H9 (cell line): ENCODE results near the gene PLEKHF1. TPM values are rescaled to one million over a fixed set of nuclear protein-coding genes. Genes with fewer than 3 reads are reported as not detected.

ENCODE experiments used
- DNase-seq: peaks from one replicate; pipeline ENCODE4 v3.0.0-alpha.2; 2017
- H2AFZ ChIP-seq: one replicate; pipeline ENCODE4 v1.6.1; 2013; ENCODE audit warnings: mild to moderate bottlenecking, low read length, control low read depth, moderate library complexity
- H2AK5ac ChIP-seq: 2 replicates; pipeline ENCODE4 v1.6.1; 2013; ENCODE audit warnings: low read length, control low read depth, mixed read lengths; ENCODE audit not compliant: insufficient read length
- H2BK120ac ChIP-seq: one replicate; pipeline ENCODE4 v1.6.1; 2013; ENCODE audit warnings: low read depth, mild to moderate bottlenecking, low read length, control low read depth, inconsistent platforms; ENCODE audit not compliant: poor library complexity, severe bottlenecking
- H2BK12ac ChIP-seq: 2 replicates; pipeline ENCODE4 v1.6.1; 2013; ENCODE audit warnings: low read length, control low read depth, mixed read lengths, low read depth; ENCODE audit not compliant: insufficient read length
- H2BK15ac ChIP-seq: 2 replicates; pipeline ENCODE4 v1.6.1; 2013; ENCODE audit warnings: low read depth, low read length, control low read depth
- H2BK20ac ChIP-seq: one replicate; pipeline ENCODE4 v1.6.1; 2013; ENCODE audit warnings: low read depth, mild to moderate bottlenecking, low read length, control low read depth, inconsistent platforms; ENCODE audit not compliant: poor library complexity, severe bottlenecking
- H2BK5ac ChIP-seq: 2 replicates; pipeline ENCODE4 v1.6.1; 2013; ENCODE audit warnings: low read length, control low read depth, mixed read lengths; ENCODE audit not compliant: insufficient read length
- H3K14ac ChIP-seq: 2 replicates; pipeline ENCODE4 v1.6.1; 2013; ENCODE audit warnings: low read length, control low read depth; ENCODE audit not compliant: insufficient read depth
- H3K18ac ChIP-seq: 2 replicates; pipeline ENCODE4 v1.6.1; 2013; ENCODE audit warnings: low read depth, mild to moderate bottlenecking, mixed read lengths, low read length, control low read depth; ENCODE audit not compliant: insufficient read length
- H3K23ac ChIP-seq: 2 replicates; pipeline ENCODE4 v1.6.1; 2013; ENCODE audit warnings: low read length, control low read depth, mixed read lengths, low read depth; ENCODE audit not compliant: insufficient read length
- H3K23me2 ChIP-seq: 2 replicates; pipeline ENCODE4 v1.6.1; 2013; ENCODE audit warnings: low read depth, mild to moderate bottlenecking, mixed read lengths, low read length, control low read depth; ENCODE audit not compliant: insufficient read length, poor library complexity, severe bottlenecking
- H3K27ac ChIP-seq: 2 replicates; pipeline ENCODE4 v1.5.1; 2013; ENCODE audit warnings: low read length, control low read depth, mixed read lengths, low read depth; ENCODE audit not compliant: insufficient read length
- H3K27me3 ChIP-seq: 2 replicates; pipeline ENCODE4 v1.6.1; 2013; ENCODE audit warnings: low read length, control low read depth, inconsistent platforms; ENCODE audit not compliant: insufficient read depth
- H3K4ac ChIP-seq: 2 replicates; pipeline ENCODE4 v1.6.1; 2013; ENCODE audit warnings: low read depth, mild to moderate bottlenecking, control low read depth, inconsistent platforms, low read length, moderate library complexity
- H3K4me1 ChIP-seq: 2 replicates; pipeline ENCODE4 v1.6.1; 2013; ENCODE audit warnings: low read length, control low read depth, inconsistent platforms; ENCODE audit not compliant: insufficient read depth
- H3K4me2 ChIP-seq: 2 replicates; pipeline ENCODE4 v1.6.1; 2013; ENCODE audit warnings: low read length, control low read depth, mixed read lengths; ENCODE audit not compliant: insufficient read length, insufficient read depth
- H3K56ac ChIP-seq: 2 replicates; pipeline ENCODE4 v1.6.1; 2013; ENCODE audit warnings: low read depth, mild to moderate bottlenecking, mixed read lengths, low read length, control low read depth; ENCODE audit not compliant: insufficient read length
- H3K79me1 ChIP-seq: 2 replicates; pipeline ENCODE4 v1.6.1; 2013; ENCODE audit warnings: low read depth, mild to moderate bottlenecking, moderate library complexity, low read length, control low read depth, inconsistent platforms; ENCODE audit not compliant: insufficient read depth, poor library complexity, severe bottlenecking
- H3K79me2 ChIP-seq: 2 replicates; pipeline ENCODE4 v1.6.1; 2013; ENCODE audit warnings: low read length, control low read depth, inconsistent platforms; ENCODE audit not compliant: insufficient read depth
- H3K9ac ChIP-seq: 2 replicates; pipeline ENCODE4 v1.6.1; 2013; ENCODE audit warnings: low read length, control low read depth, mixed read lengths; ENCODE audit not compliant: insufficient read length; ENCODE audit errors: extremely low read depth
- H3K9me3 ChIP-seq: one replicate; pipeline ENCODE4 v1.6.1; 2013; ENCODE audit warnings: low read depth, low read length, inconsistent platforms; ENCODE audit not compliant: control insufficient read depth
- H3T11ph ChIP-seq: one replicate; pipeline ENCODE4 v1.6.1; 2013; ENCODE audit warnings: mild to moderate bottlenecking, low read length, control low read depth, inconsistent platforms
- H4K20me1 ChIP-seq: one replicate; pipeline ENCODE4 v1.6.1; 2013; ENCODE audit not compliant: control insufficient read depth, insufficient read length, insufficient read depth
- H4K5ac ChIP-seq: 2 replicates; pipeline ENCODE4 v1.6.1; 2013; ENCODE audit warnings: low read depth, mild to moderate bottlenecking, mixed read lengths, low read length, control low read depth; ENCODE audit not compliant: insufficient read length
- H4K8ac ChIP-seq: replicated peaks from 2 replicates; pipeline ENCODE4 v1.6.1; 2013; ENCODE audit warnings: low read length, control low read depth, mixed read lengths, low read depth; ENCODE audit not compliant: insufficient read length
- H4K91ac ChIP-seq: 2 replicates; pipeline ENCODE4 v1.6.1; 2013; ENCODE audit warnings: low read depth, mild to moderate bottlenecking, moderate library complexity, mixed read lengths, low read length, control low read depth; ENCODE audit not compliant: insufficient read length
- H3K27ac Mint-ChIP-seq, 3 experiments: 2 replicates in 2 of 3; 3 replicates in 1 of 3; pipeline ENCODE4 v1.8.0; 2020 to 2021; ENCODE audit warnings: mixed read lengths in 3 of 3, mild to moderate bottlenecking in 1 of 3, moderate library complexity in 1 of 3
- H3K27me3 Mint-ChIP-seq: 2 replicates; pipeline ENCODE4 v1.8.0; 2021; ENCODE audit warnings: low read depth, mild to moderate bottlenecking, moderate library complexity, mixed read lengths
- H3K36me3 Mint-ChIP-seq, 3 experiments: 2 replicates in 2 of 3; 3 replicates in 1 of 3; pipeline ENCODE4 v1.8.0; 2020 to 2021; ENCODE audit warnings: low read depth in 3 of 3, mixed read lengths in 3 of 3; ENCODE audit not compliant: insufficient read depth in 1 of 3
- H3K4me1 Mint-ChIP-seq, 2 experiments: 2 replicates each; pipeline ENCODE4 v1.8.0; 2020; ENCODE audit warnings: mixed read lengths in 2 of 2
- H3K4me3 Mint-ChIP-seq, 2 experiments: 2 replicates in 1 of 2; 3 replicates in 1 of 2; pipeline ENCODE4 v1.8.0; 2020 to 2021; ENCODE audit warnings: mild to moderate bottlenecking in 2 of 2, mixed read lengths in 2 of 2, moderate library complexity in 1 of 2
- H3K9me3 Mint-ChIP-seq, 2 experiments: 2 replicates in 1 of 2; 3 replicates in 1 of 2; pipeline ENCODE4 v1.8.0; 2020; ENCODE audit warnings: mild to moderate bottlenecking in 2 of 2, mixed read lengths in 2 of 2, moderate library complexity in 1 of 2
- CTCF ChIP-seq: fragments of 200-600 bp; sonication (generic); conservative IDR thresholded peaks from 3 replicates; pipeline ENCODE4 v1.8.0; 2021; ENCODE audit warnings: antibody characterized with exemption, mild to moderate bottlenecking
- WGBS: extraction: QIAGEN DNeasy Blood & Tissue Kit; methylation state at CpG from one replicate; pipeline ENCODE4 v1.1.7; 2013; ENCODE audit warnings: missing lambda C conversion rate, low lambda C conversion rate, mixed read lengths; ENCODE audit not compliant: insufficient read length; ENCODE audit errors: extremely low coverage; 5-methylcytosine and 5-hydroxymethylcytosine counted together
- total RNA-seq: library from RNA; stranded (reverse); gene quantifications from 2 replicates; pipeline ENCODE4 v1.2.1, GENCODE V29; 2021

The PLEKHF1 gene
- total RNA-seq, 1 experiment from 2014 or later = 4.9 TPM

GRCh38 chr19:29666578-29667386 is 1.5 kb downstream of the PLEKHF1 start:
- peak; percentile 73 for DNase-seq
- H3T11ph ChIP-seq = no peak overlapping the region
- no peak overlapping the region for H2BK5ac ChIP-seq
- H3K4me1 Mint-ChIP-seq = peaks cover 11 to 20% of the 10 kb centered on the region in 2 experiments
- peaks cover 0 to 8% (median 2%) of the 10 kb centered on the region in 3 experiments; a peak in 5 of 7 replicates for H3K36me3 Mint-ChIP-seq
- TF ChIP-seq CTCF = no peak
- H3K27me3 ChIP-seq = no peaks in the 10 kb centered on the region
- H3K23ac ChIP-seq = no peak overlapping the region
- peaks cover 12% of the 10 kb centered on the region for H3K27me3 Mint-ChIP-seq
- H4K91ac ChIP-seq = no peak overlapping the region
- no peak overlapping the region for H2AK5ac ChIP-seq
- H2BK12ac ChIP-seq = no peak overlapping the region
- H3K23me2 ChIP-seq = peaks cover 14% of the 10 kb centered on the region
- H3K27ac Mint-ChIP-seq = peak overlapping the region; percentile 3 to 88 (median 67); a peak in 5 of 7 replicates
- no peak overlapping the region for H4K8ac ChIP-seq
- H2BK120ac ChIP-seq = no peak overlapping the region
- H3K9me3 ChIP-seq = no peaks in the 10 kb centered on the region
- H3K4me2 ChIP-seq = peak overlapping the region; percentile 62
- WGBS = no CpG with 5 or more reads among the region's 20 CpGs
- H3K4me3 Mint-ChIP-seq = peak overlapping the region; percentile 73 to 86
- H4K5ac ChIP-seq = no peak overlapping the region
- H3K27ac ChIP-seq = no peak overlapping the region
- H3K14ac ChIP-seq = 0 out of 2 replicates have a peak overlapping the region, but pooled peaks have one; percentile 4
- no peak overlapping the region for H3K4ac ChIP-seq
- H2AFZ ChIP-seq = no peak overlapping the region
- no peaks in the 10 kb centered on the region for H4K20me1 ChIP-seq
- peaks cover 2% of the 10 kb centered on the region; the same call in 1 of the 2 replicates for H3K79me2 ChIP-seq
- H2BK15ac ChIP-seq = no peak overlapping the region
- H3K4me1 ChIP-seq = peaks cover 8% of the 10 kb centered on the region; the same call in 1 of the 2 replicates
- no peak overlapping the region for H2BK20ac ChIP-seq
- H3K79me1 ChIP-seq = no peaks in the 10 kb centered on the region
- H3K9me3 Mint-ChIP-seq = no peaks in the 10 kb centered on the region
- no peak overlapping the region for H3K9ac ChIP-seq
- H3K18ac ChIP-seq = peak overlapping the region; percentile 2
- H3K56ac ChIP-seq = no peak overlapping the region
